Neural cell (in vitro differentiated cells): ENCODE results near the gene PHLPP1. TPM values are rescaled to one million over a fixed set of nuclear protein-coding genes. Genes with fewer than 3 reads are reported as not detected.

Source experiments
- H2AFZ ChIP-seq: fragments of 200-600, 300-800 bp; sonication (generic), shearing (Covaris generic); 2 replicates; pipeline ENCODE4 v1.6.0; 2014; ENCODE audit warnings: low read depth, mild to moderate bottlenecking, antibody characterized with exemption, low read length, moderate library complexity
- H3F3A ChIP-seq: fragments of 200-600 bp; shearing (Covaris generic); 2 replicates; pipeline ENCODE4 v1.6.1; 2016; ENCODE audit warnings: mild to moderate bottlenecking, moderate library complexity, mixed read lengths, antibody characterized with exemption, low read length; ENCODE audit not compliant: insufficient read depth, poor library complexity, severe bottlenecking
- H3K27ac ChIP-seq: fragments of 200-600, 300-800 bp; sonication (generic), shearing (Covaris generic); 2 replicates; pipeline ENCODE4 v1.5.1; 2014; ENCODE audit warnings: mild to moderate bottlenecking, low read length, moderate library complexity
- H3K27me3 ChIP-seq: fragments of 300-800, 200-600 bp; sonication (generic), shearing (Covaris generic); 2 replicates; pipeline ENCODE4 v1.6.0; 2014; ENCODE audit warnings: mild to moderate bottlenecking, low read depth, low read length, moderate library complexity; ENCODE audit not compliant: insufficient read depth
- H3K36me3 ChIP-seq: fragments of 300-800, 200-600 bp; sonication (generic), shearing (Covaris generic); 2 replicates; pipeline ENCODE4 v1.5.1; 2014; ENCODE audit warnings: mild to moderate bottlenecking, antibody characterized with exemption, low read length, moderate library complexity; ENCODE audit not compliant: insufficient read depth
- H3K4me2 ChIP-seq: fragments of 300-800, 200-600 bp; sonication (generic), shearing (Covaris generic); 2 replicates; pipeline ENCODE4 v1.6.0; 2014; ENCODE audit warnings: mild to moderate bottlenecking, low read length
- H3K4me3 ChIP-seq: fragments of 300-800, 200-600 bp; sonication (generic), shearing (Covaris generic); 2 replicates; pipeline ENCODE4 v1.5.1; 2014; ENCODE audit warnings: mild to moderate bottlenecking, low read length, moderate library complexity
- H3K79me2 ChIP-seq: fragments of 200-600 bp; shearing (Covaris generic); replicated peaks from 2 replicates; pipeline ENCODE4 v1.6.0; 2014; ENCODE audit warnings: mild to moderate bottlenecking, low read length, moderate library complexity; ENCODE audit not compliant: insufficient read depth
- H3K9ac ChIP-seq: fragments of 300-800, 200-600 bp; sonication (generic), shearing (Covaris generic); 2 replicates; pipeline ENCODE4 v1.6.1; 2016; ENCODE audit warnings: mild to moderate bottlenecking, low read length, mixed read lengths
- H3K9me2 ChIP-seq: fragments of 200-600 bp; shearing (Covaris generic); 2 replicates; pipeline ENCODE4 v1.6.1; 2016; ENCODE audit warnings: mild to moderate bottlenecking, low read length, mixed read lengths; ENCODE audit not compliant: insufficient read depth
- H3K9me3 ChIP-seq: fragments of 200-600, 300-800 bp; sonication (generic), shearing (Covaris generic); 2 replicates; pipeline ENCODE4 v1.6.1; 2016; ENCODE audit warnings: mild to moderate bottlenecking, mixed run types, low read length, moderate library complexity, mixed read lengths
- H4K20me1 ChIP-seq: fragments of 200-600 bp; shearing (Covaris generic); 2 replicates; pipeline ENCODE4 v1.6.1; 2016; ENCODE audit warnings: mild to moderate bottlenecking, mixed run types; ENCODE audit not compliant: insufficient read depth
- CTCF ChIP-seq: fragments of 450-650 bp; IDR thresholded peaks from 2 replicates; pipeline ENCODE4 v1.5.1; 2014; ENCODE audit warnings: antibody characterized with exemption, mild to moderate bottlenecking, moderate library complexity; ENCODE audit not compliant: poor library complexity, severe bottlenecking
- EP300 ChIP-seq: fragments of 450-650 bp; conservative IDR thresholded peaks from 2 replicates; pipeline ENCODE4 v1.6.1; 2014; ENCODE audit warnings: antibody characterized with exemption, mild to moderate bottlenecking, moderate library complexity; ENCODE audit not compliant: poor library complexity, severe bottlenecking
- EZH2 ChIP-seq: fragments of 200-600, 300-800 bp; shearing (Covaris generic), sonication (generic); IDR thresholded peaks from 2 replicates; pipeline ENCODE4 v1.6.1; 2014; ENCODE audit warnings: antibody characterized with exemption, low read length, borderline replicate concordance, mild to moderate bottlenecking; ENCODE audit not compliant: insufficient read depth, poor library complexity, severe bottlenecking
- MXI1 ChIP-seq: fragments of 450-650 bp; conservative IDR thresholded peaks from 2 replicates; pipeline ENCODE4 v1.6.1; 2014; ENCODE audit warnings: antibody characterized with exemption, mild to moderate bottlenecking; ENCODE audit not compliant: poor library complexity, severe bottlenecking
- POLR2AphosphoS5 ChIP-seq: IDR thresholded peaks from 2 replicates; pipeline ENCODE4 v1.6.1; 2012
- RAD21 ChIP-seq: fragments of 450-650 bp; conservative IDR thresholded peaks from 2 replicates; pipeline ENCODE4 v1.6.1; 2014; ENCODE audit warnings: antibody characterized with exemption, mild to moderate bottlenecking, moderate library complexity
- SMC3 ChIP-seq: fragments of 450-650 bp; conservative IDR thresholded peaks from 2 replicates; pipeline ENCODE4 v1.6.1; 2014; ENCODE audit warnings: antibody characterized with exemption, mild to moderate bottlenecking, moderate library complexity; ENCODE audit not compliant: poor library complexity
- TAF1 ChIP-seq: IDR thresholded peaks from 2 replicates; pipeline ENCODE4 v1.6.1; 2012; ENCODE audit warnings: low read depth
- polyA plus RNA-seq: library from polyadenylated mRNA; depleted of rRNA; stranded (reverse); fragments of >200 nt; gene quantifications from 2 replicates; pipeline ENCODE4 v1.2.3, GENCODE V29; 2014
- TF ChIP-seq, protein P1 (sequence below): IDR thresholded peaks from 2 replicates; pipeline ENCODE4 v1.6.1; 2012; ENCODE audit warnings: borderline replicate concordance

PHLPP1 gene
- polyA plus RNA-seq, 1 donor from 2014 or later = 4.5 TPM

GRCh38 chr18:62914871-62915392, 199.6 kb downstream of the PHLPP1 start:
- no peaks in the 10 kb centered on the region for H3K27me3 ChIP-seq
- no peak overlapping the region for H3K27ac ChIP-seq
- no peaks in the 10 kb centered on the region for H3K9me3 ChIP-seq
- H3K9ac ChIP-seq = no peak overlapping the region
- no peaks in the 10 kb centered on the region for H3K36me3 ChIP-seq
- TF ChIP-seq MXI1 = no peak
- no peak for TF ChIP-seq POLR2AphosphoS5
- TF ChIP-seq CTCF = no peak
- H3K79me2 ChIP-seq = no peaks in the 10 kb centered on the region
- H3K4me3 ChIP-seq = no peak overlapping the region
- no peaks in the 10 kb centered on the region for H3F3A ChIP-seq
- no peak overlapping the region for H2AFZ ChIP-seq
- no peak overlapping the region for H3K4me2 ChIP-seq
- H4K20me1 ChIP-seq = no peaks in the 10 kb centered on the region
- no peaks in the 10 kb centered on the region for H3K9me2 ChIP-seq

GRCh38 chr18:62918361-62918760, 203.0 kb downstream of the PHLPP1 start:
- Histone ChIP-seq H3K27ac (no peak overlapping the region), H3K9me2 (no peaks in the 10 kb centered on the region), H3F3A (no peaks in the 10 kb centered on the region), H4K20me1 (no peaks in the 10 kb centered on the region), H3K79me2 (no peaks in the 10 kb centered on the region), H3K36me3 (no peaks in the 10 kb centered on the region), H3K4me3 (no peak overlapping the region), H3K9ac (no peak overlapping the region), H2AFZ (no peak overlapping the region), H3K4me2 (no peak overlapping the region), H3K9me3 (no peaks in the 10 kb centered on the region), H3K27me3 (no peaks in the 10 kb centered on the region)
- TF ChIP-seq SMC3 (no peak), EP300 (no peak), MXI1 (no peak), EZH2 (no peak), RAD21 (no peak), CTCF (no peak), TAF1 (no peak), POLR2AphosphoS5 (no peak)
- TF ChIP-seq, protein P1, sequence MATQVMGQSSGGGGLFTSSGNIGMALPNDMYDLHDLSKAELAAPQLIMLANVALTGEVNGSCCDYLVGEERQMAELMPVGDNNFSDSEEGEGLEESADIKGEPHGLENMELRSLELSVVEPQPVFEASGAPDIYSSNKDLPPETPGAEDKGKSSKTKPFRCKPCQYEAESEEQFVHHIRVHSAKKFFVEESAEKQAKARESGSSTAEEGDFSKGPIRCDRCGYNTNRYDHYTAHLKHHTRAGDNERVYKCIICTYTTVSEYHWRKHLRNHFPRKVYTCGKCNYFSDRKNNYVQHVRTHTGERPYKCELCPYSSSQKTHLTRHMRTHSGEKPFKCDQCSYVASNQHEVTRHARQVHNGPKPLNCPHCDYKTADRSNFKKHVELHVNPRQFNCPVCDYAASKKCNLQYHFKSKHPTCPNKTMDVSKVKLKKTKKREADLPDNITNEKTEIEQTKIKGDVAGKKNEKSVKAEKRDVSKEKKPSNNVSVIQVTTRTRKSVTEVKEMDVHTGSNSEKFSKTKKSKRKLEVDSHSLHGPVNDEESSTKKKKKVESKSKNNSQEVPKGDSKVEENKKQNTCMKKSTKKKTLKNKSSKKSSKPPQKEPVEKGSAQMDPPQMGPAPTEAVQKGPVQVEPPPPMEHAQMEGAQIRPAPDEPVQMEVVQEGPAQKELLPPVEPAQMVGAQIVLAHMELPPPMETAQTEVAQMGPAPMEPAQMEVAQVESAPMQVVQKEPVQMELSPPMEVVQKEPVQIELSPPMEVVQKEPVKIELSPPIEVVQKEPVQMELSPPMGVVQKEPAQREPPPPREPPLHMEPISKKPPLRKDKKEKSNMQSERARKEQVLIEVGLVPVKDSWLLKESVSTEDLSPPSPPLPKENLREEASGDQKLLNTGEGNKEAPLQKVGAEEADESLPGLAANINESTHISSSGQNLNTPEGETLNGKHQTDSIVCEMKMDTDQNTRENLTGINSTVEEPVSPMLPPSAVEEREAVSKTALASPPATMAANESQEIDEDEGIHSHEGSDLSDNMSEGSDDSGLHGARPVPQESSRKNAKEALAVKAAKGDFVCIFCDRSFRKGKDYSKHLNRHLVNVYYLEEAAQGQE = no peak
